Calu3 (cell line): ENCODE measurements around the gene HJURP. TPM values are rescaled to one million over a fixed set of nuclear protein-coding genes. Genes with fewer than 3 reads are reported as not detected.

Experiments used
- BruUV-seq: library from RNA; stranded (reverse); fragments of 400-500 nt; replicated peaks from 2 replicates; lab custom pipeline; 2021; lab: Mats Ljungman, UMichigan
- CTCF ChIA-PET: fragments of 300-600 bp; sonication (Branson Sonifier 250); formaldehyde crosslinking; loops from one replicate; lab custom pipeline; 2022; ENCODE audit warnings: antibody characterized with exemption; lab: Charles Lee
- DNase-seq: peaks from one replicate; pipeline ENCODE4 v3.0.0; 2022
- H3K27ac Mint-ChIP-seq: one replicate; pipeline ENCODE4 v1.8.0; 2022; ENCODE audit warnings: mixed read lengths; ENCODE audit not compliant: unreplicated experiment
- H3K27me3 Mint-ChIP-seq: one replicate; pipeline ENCODE4 v1.8.0; 2022; ENCODE audit warnings: mixed read lengths; ENCODE audit not compliant: unreplicated experiment
- H3K36me3 Mint-ChIP-seq: one replicate; pipeline ENCODE4 v1.8.0; 2022; ENCODE audit warnings: mild to moderate bottlenecking, moderate library complexity, mixed read lengths; ENCODE audit not compliant: insufficient read depth, unreplicated experiment
- H3K4me1 Mint-ChIP-seq: one replicate; pipeline ENCODE4 v1.8.0; 2022; ENCODE audit warnings: mild to moderate bottlenecking, low read depth, mixed read lengths; ENCODE audit not compliant: unreplicated experiment
- H3K4me3 Mint-ChIP-seq: one replicate; pipeline ENCODE4 v1.8.0; 2022; ENCODE audit warnings: mild to moderate bottlenecking, low read depth, moderate library complexity, mixed read lengths; ENCODE audit not compliant: unreplicated experiment
- H3K9me3 Mint-ChIP-seq: one replicate; pipeline ENCODE4 v1.8.0; 2022; ENCODE audit warnings: low read depth, mixed read lengths; ENCODE audit not compliant: unreplicated experiment
- intact Hi-C: fragments of 100-400 bp; cut with micrococcal nuclease; formaldehyde crosslinking; loops from one replicate; pipeline ENCODE4 v1.10.0; 2022; ENCODE audit not compliant: unreplicated experiment
- total RNA-seq: library from RNA; stranded (reverse); gene quantifications from 2 replicates; pipeline ENCODE4 v1.2.3, GENCODE V29; 2022
- TF ChIP-seq, protein P1 (sequence below): fragments of 200-600 bp; IDR thresholded peaks from one replicate; pipeline ENCODE4 v1.8.0; 2022; ENCODE audit warnings: antibody characterized with exemption; ENCODE audit not compliant: unreplicated experiment

The HJURP gene
- total RNA-seq, 1 experiment from 2014 or later: 71.0 TPM

DNA sequence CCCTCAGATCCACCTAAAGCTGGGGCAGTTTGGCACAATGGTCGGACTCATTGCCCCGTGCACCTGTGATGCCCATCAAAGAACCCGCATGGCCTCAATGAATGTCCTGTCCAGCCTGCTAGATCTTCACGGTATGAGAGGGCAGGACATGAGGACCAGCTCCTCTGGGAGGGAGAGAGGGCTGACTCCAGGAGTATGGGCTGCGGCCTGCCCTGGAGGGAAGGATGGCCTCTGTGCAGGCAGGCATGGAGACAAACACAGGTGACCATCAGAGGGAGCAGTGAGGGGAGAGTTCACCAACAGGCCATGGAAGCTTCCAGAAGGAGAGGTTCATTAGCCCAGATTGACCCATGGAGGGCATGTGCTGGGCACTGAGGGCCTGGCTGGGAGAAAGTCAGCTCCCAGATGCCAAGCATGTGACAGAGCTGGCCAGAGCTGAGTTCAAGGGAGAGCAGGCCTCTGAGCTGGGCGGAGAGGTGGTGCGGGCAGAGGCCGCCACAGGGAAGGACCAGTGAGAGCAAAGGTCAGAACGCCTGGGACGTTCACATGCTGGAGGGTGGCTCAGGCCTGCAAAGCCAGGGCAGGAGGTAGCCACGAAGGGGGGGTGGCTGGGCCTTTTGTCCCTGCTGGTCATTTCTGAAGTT lies 36.2 kb downstream of the HJURP start:
- Mint-ChIP-seq H3K27me3 (peaks cover 20% of the 10 kb centered on the region), H3K36me3 (peaks cover 5% of the 10 kb centered on the region), H3K4me3 (no peak overlapping the region), H3K27ac (no peak overlapping the region), H3K4me1 (no peaks in the 10 kb centered on the region), H3K9me3 (no peaks in the 10 kb centered on the region)
- CTCF ChIA-PET: no interaction called here
- BruUV-seq: no TSS peak
- no peak for DNase-seq
- TF ChIP-seq, protein P1, sequence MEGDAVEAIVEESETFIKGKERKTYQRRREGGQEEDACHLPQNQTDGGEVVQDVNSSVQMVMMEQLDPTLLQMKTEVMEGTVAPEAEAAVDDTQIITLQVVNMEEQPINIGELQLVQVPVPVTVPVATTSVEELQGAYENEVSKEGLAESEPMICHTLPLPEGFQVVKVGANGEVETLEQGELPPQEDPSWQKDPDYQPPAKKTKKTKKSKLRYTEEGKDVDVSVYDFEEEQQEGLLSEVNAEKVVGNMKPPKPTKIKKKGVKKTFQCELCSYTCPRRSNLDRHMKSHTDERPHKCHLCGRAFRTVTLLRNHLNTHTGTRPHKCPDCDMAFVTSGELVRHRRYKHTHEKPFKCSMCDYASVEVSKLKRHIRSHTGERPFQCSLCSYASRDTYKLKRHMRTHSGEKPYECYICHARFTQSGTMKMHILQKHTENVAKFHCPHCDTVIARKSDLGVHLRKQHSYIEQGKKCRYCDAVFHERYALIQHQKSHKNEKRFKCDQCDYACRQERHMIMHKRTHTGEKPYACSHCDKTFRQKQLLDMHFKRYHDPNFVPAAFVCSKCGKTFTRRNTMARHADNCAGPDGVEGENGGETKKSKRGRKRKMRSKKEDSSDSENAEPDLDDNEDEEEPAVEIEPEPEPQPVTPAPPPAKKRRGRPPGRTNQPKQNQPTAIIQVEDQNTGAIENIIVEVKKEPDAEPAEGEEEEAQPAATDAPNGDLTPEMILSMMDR: no peak
- intact Hi-C loops: no loop called here

DNA sequence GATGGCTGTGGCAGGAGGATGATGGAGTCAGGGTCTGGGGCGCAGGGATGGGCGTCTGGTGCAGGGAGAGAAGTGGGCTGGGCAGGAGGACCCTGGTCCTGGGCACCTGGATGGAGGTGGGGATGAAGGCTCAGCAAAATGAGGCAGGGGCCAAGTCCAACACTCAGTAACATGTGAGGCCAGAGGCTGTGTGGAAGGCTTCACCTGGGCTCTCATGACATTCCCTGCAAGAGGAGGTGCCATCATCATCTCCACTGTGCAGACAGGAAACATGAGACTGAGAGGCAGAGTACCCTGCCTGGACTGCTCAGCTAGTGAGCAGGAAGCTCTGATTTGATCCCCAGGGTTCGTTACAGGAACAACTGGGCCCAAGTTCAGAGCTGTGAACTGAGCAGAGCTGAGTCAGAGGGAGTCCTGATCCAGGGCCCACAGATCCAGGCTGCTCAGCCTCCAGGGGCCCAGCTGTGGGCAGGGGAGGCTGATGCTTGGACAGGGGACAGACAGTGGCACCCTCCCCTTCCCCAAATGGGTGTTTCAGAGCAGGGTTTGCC lies 36.9 kb downstream of the HJURP start:
- Mint-ChIP-seq H3K4me1 (no peaks in the 10 kb centered on the region), H3K27ac (no peak overlapping the region), H3K9me3 (no peaks in the 10 kb centered on the region), H3K27me3 (peaks cover 24% of the 10 kb centered on the region), H3K4me3 (no peak overlapping the region), H3K36me3 (peaks cover 5% of the 10 kb centered on the region)
- CTCF ChIA-PET: no interaction called here
- TF ChIP-seq, protein P1: no peak
- intact Hi-C loops: no loop called here
- no TSS peak for BruUV-seq
- no peak for DNase-seq

DNA sequence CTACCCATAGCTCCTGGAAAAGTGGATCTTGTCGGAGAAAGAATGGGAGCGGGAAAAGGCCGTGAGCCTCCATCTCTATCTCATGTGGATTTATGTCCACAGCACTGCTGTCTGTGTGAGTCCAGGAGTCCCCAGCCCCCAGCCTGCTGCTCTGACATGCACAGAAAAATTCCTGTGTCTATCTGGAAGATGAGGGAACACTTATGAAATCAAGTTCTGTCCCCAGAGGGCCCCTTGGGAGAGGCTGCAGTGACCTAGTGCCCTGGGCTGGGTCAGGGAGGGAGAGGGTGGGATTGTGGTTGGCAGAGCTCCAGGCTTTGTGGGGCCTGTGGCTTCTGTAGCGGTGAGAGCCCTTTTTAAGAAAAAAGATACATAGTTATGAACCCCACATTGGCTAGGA lies 37.6 kb downstream of the HJURP start:
- CTCF ChIA-PET: no interaction called here
- no peak overlapping the region for H3K27ac Mint-ChIP-seq
- intact Hi-C loops: no loop called here

DNA sequence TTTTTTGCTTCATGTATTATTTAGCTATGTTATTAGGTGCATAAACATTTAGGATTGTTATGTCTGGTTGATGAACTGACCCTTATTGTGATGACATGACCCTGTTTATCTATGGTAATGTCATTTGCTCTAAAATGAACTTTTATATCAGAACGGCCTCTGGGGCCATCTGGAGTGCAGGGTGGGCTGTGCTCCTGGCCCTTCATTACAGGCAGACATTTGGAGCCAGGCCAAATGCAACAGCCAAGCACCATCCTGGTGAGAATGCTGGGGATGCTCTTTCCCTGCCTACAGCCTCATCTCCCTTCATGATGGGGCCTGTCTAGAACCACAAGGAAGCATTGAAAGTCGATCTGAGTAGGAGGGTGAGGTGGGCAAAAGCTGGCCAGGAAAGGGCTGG lies 38.0 kb downstream of the HJURP start:
- CTCF ChIA-PET: no interaction called here
- H3K27ac Mint-ChIP-seq: no peak overlapping the region
- H3K9me3 Mint-ChIP-seq: no peaks in the 10 kb centered on the region
- DNase-seq: no peak
- no peaks in the 10 kb centered on the region for H3K4me1 Mint-ChIP-seq
- peaks cover 5% of the 10 kb centered on the region for H3K36me3 Mint-ChIP-seq
- BruUV-seq: no TSS peak
- H3K27me3 Mint-ChIP-seq: peaks cover 24% of the 10 kb centered on the region
- no peak overlapping the region for H3K4me3 Mint-ChIP-seq
- TF ChIP-seq, protein P1: no peak
- intact Hi-C loops: no loop called here

More for the DNA sequence above, 37.6 kb downstream of the HJURP start:
- no peaks in the 10 kb centered on the region for H3K9me3 Mint-ChIP-seq
- no peaks in the 10 kb centered on the region for H3K4me1 Mint-ChIP-seq
- H3K4me3 Mint-ChIP-seq: no peak overlapping the region
- TF ChIP-seq, protein P1: no peak
- peaks cover 5% of the 10 kb centered on the region for H3K36me3 Mint-ChIP-seq
- peaks cover 29% of the 10 kb centered on the region for H3K27me3 Mint-ChIP-seq
- no peak for DNase-seq
- BruUV-seq: no TSS peak
